ENCODE measurements around the gene TMEM59.

GRCh38 chr1:53987880-53988279, 65.1 kb downstream of the TMEM59 start:
- TF ChIP-seq GATA2 (IDR thresholded peaks at IDR 0.05; ENCODE audit: low read depth, low read length) (no peak), GATA3 (IDR thresholded peaks at IDR 0.05; ENCODE audit: low read depth, low read length) (no peak)
